SK-N-SH treated with all-trans-retinoic acid at 6 μM for 48 hours (cell line): Measurements from ENCODE around the gene SLFNL1.

Experiments used
- ATAC-seq: fragments of 200-7000 bp; cut with Tn5 transposase; 3 replicates; pipeline ENCODE4 v1.9.1; 2020; ENCODE audit warnings: mild to moderate bottlenecking, moderate library complexity
- ARNTL ChIP-seq: fragments of 450-650 bp; formaldehyde crosslinking; IDR thresholded peaks from 2 replicates; pipeline ENCODE4 v1.5.0; 2020; ENCODE audit warnings: low read depth, mild to moderate bottlenecking, moderate library complexity, borderline replicate concordance
- CREB5 ChIP-seq: fragments of 250-450 bp; sonication (Bioruptor Pico); IDR thresholded peaks from 2 replicates; pipeline ENCODE4 v1.5.1; 2020; ENCODE audit warnings: low read depth, mild to moderate bottlenecking, moderate library complexity
- CSDC2 ChIP-seq: fragments of 250-450 bp; sonication (Bioruptor Pico); IDR thresholded peaks from 2 replicates; pipeline ENCODE4 v1.5.0; 2020; ENCODE audit warnings: mild to moderate bottlenecking, moderate library complexity
- CSRNP3 ChIP-seq: fragments of 250-450 bp; sonication (Bioruptor Pico); IDR thresholded peaks from 2 replicates; pipeline ENCODE4 v1.5.1; 2021; ENCODE audit warnings: mild to moderate bottlenecking, moderate library complexity
- ESRRG ChIP-seq: fragments of 250-450 bp; sonication (Bioruptor Pico); IDR thresholded peaks from 2 replicates; pipeline ENCODE4 v1.6.1; 2021; ENCODE audit warnings: mild to moderate bottlenecking
- GLIS3 ChIP-seq: fragments of 250-450 bp; sonication (Bioruptor Pico); IDR thresholded peaks from 2 replicates; pipeline ENCODE4 v1.5.0; 2020; ENCODE audit warnings: mild to moderate bottlenecking, moderate library complexity
- OSR1 ChIP-seq: fragments of 250-450 bp; sonication (Bioruptor Pico); IDR thresholded peaks from 2 replicates; pipeline ENCODE4 v1.8.0; 2022; ENCODE audit warnings: moderate library complexity, mild to moderate bottlenecking, inconsistent platforms
- POU6F1 ChIP-seq: fragments of 250-450 bp; sonication (Bioruptor Pico); IDR thresholded peaks from 2 replicates; pipeline ENCODE4 v1.8.0; 2021; ENCODE audit warnings: low read depth, mild to moderate bottlenecking, moderate library complexity, borderline replicate concordance
- PPARA ChIP-seq: fragments of 250-450 bp; sonication (Bioruptor Pico); IDR thresholded peaks from 2 replicates; pipeline ENCODE4 v1.5.0; 2020; ENCODE audit warnings: mild to moderate bottlenecking, borderline replicate concordance
- RARB ChIP-seq: fragments of 250-450 bp; sonication (Bioruptor Pico); IDR thresholded peaks from 2 replicates; pipeline ENCODE4 v1.8.0; 2021; ENCODE audit warnings: mild to moderate bottlenecking, moderate library complexity
- SNAI2 ChIP-seq: fragments of 250-450 bp; sonication (Bioruptor Pico); IDR thresholded peaks from 2 replicates; pipeline ENCODE4 v1.5.0; 2020; ENCODE audit warnings: mild to moderate bottlenecking, moderate library complexity
- TCF4 ChIP-seq: fragments of 250-450 bp; sonication (Bioruptor Pico); IDR thresholded peaks from 2 replicates; pipeline ENCODE4 v1.8.0; 2021; ENCODE audit warnings: mild to moderate bottlenecking, moderate library complexity, borderline replicate concordance
- TOX ChIP-seq: fragments of 250-450 bp; sonication (Bioruptor Pico); IDR thresholded peaks from 2 replicates; pipeline ENCODE4 v1.8.0; 2021; ENCODE audit warnings: mild to moderate bottlenecking, moderate library complexity, borderline replicate concordance
- TSHZ2 ChIP-seq: fragments of 250-450 bp; sonication (Bioruptor Pico); IDR thresholded peaks from 2 replicates; pipeline ENCODE4 v1.5.0; 2020; ENCODE audit warnings: mild to moderate bottlenecking, moderate library complexity
- ZC3H10 ChIP-seq: fragments of 250-450 bp; sonication (Bioruptor Pico); IDR thresholded peaks from 2 replicates; pipeline ENCODE4 v1.5.1; 2021; ENCODE audit warnings: mild to moderate bottlenecking, moderate library complexity
- ZFP3 ChIP-seq: fragments of 250-450 bp; sonication (Bioruptor Pico); IDR thresholded peaks from 2 replicates; pipeline ENCODE4 v1.5.0; 2020; ENCODE audit warnings: mild to moderate bottlenecking, moderate library complexity
- ZNF565 ChIP-seq: fragments of 450-650 bp; formaldehyde crosslinking; conservative IDR thresholded peaks from 2 replicates; pipeline ENCODE4 v1.5.0; 2020; ENCODE audit warnings: low read depth, mild to moderate bottlenecking, moderate library complexity
- ZNF70 ChIP-seq: fragments of 450-650 bp; formaldehyde crosslinking; IDR thresholded peaks from 2 replicates; pipeline ENCODE4 v1.5.0; 2020; ENCODE audit warnings: mild to moderate bottlenecking, moderate library complexity
- ZNF8 ChIP-seq: fragments of 450-650 bp; formaldehyde crosslinking; IDR thresholded peaks from 2 replicates; pipeline ENCODE4 v1.5.0; 2020; ENCODE audit warnings: mild to moderate bottlenecking, moderate library complexity

The SLFNL1 gene

DNA sequence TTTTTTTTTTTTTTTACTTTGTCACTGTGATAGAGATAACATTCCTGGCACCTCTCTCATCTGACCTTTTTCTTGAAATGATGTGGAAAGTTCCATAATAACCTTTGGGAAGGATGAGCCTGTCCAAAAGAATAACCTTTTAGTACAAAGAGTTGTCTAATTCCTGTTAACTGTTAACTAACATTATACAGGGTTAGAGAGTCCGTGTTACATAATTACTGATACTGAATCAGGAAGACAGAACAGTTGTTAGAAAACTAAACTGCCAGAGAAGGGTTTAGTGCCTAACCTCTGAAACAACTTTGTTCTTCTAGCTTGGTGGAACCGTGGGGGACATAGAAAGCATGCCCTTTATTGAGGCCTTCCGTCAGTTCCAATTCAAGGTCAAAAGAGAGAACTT is 33.2 kb downstream of the SLFNL1 start:
- TF ChIP-seq ZNF565 (CRISPR knock-in tag) (no peak), PPARA (CRISPR knock-in tag) (no peak), ZNF70 (no peak), RARB (no peak), ZC3H10 (no peak), CSDC2 (CRISPR knock-in tag) (no peak), POU6F1 (CRISPR knock-in tag) (no peak), GLIS3 (CRISPR knock-in tag) (no peak), ARNTL (CRISPR knock-in tag) (no peak), SNAI2 (CRISPR knock-in tag) (no peak)
- ATAC-seq = no peak

DNA sequence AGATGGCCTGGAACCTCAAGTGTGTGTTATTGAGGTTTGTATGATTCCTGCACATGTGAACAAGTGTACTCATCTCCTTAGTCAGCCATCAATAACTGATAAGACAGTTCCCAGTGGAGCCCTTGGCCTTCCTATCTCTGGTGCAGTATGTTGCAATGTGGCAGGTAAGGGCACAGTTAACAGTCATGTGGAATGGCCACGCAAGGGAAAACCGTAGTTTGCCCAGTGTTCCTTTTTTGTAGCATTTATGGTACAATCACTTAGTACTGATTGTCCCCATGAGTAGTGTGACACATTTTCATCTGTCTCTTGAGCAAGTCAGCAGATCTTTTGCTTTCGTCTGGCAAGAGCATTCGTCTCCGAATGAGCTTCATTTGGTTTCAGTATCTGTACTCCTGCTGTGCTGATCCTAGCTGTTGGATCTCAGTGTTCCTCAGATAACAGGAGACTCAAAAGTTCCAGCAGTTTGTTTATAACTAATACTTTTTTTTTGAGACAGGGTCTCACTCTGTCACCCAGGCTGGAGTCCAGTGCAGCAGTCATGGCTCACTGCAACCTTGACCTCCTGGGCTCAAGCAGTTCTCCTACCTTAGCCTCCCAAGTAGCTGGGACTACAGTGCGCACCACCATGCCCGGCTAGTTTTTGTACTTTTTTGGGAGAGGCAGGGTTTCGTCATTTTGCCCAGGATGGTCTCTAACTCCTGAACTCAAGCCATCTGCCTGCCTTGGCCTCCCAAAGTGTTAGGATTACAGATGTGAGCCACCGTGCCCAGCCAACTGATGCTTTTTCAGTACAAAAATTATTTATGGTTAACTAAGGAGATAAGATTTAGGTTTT is 33.9 kb downstream of the SLFNL1 start:
- no peak for ATAC-seq
- no peak for TF ChIP-seq TOX (CRISPR knock-in tag)
- no peak for TF ChIP-seq TSHZ2 (CRISPR knock-in tag)
- TF ChIP-seq CREB5 = no peak
- no peak for TF ChIP-seq ZNF70
- TF ChIP-seq ZC3H10 = no peak
- no peak for TF ChIP-seq GLIS3 (CRISPR knock-in tag)
- no peak for TF ChIP-seq CSRNP3
- TF ChIP-seq PPARA (CRISPR knock-in tag) = no peak
- no peak for TF ChIP-seq SNAI2 (CRISPR knock-in tag)
- TF ChIP-seq POU6F1 (CRISPR knock-in tag) = no peak
- TF ChIP-seq TCF4 (CRISPR knock-in tag) = no peak
- TF ChIP-seq RARB = no peak
- no peak for TF ChIP-seq CSDC2 (CRISPR knock-in tag)
- TF ChIP-seq ARNTL (CRISPR knock-in tag) = no peak
- no peak for TF ChIP-seq ESRRG (CRISPR knock-in tag)
- no peak for TF ChIP-seq OSR1 (CRISPR knock-in tag)
- no peak for TF ChIP-seq ZNF8 (CRISPR knock-in tag)
- no peak for TF ChIP-seq ZFP3

DNA sequence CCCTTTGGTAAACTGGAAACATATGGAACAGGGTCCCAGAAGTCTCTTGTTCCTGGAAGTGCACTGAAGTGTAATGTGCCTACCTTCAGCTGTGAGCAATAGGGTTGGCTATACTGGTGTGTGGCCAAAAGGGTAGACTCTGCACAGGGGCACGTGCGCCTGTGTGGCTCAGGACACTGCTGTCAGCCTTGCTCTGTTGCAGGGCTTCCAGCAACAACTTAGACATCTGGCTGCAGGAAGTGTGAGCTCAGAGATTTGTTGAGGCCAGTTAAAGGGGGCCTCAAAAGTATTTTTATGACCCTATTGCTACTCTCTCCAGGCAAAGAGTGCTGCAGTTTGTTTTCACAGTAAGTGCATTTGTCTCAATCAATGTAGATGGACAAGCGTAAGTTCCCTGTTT is 34.6 kb downstream of the SLFNL1 start:
- no peak for ATAC-seq
- no peak for TF ChIP-seq CSRNP3
